Neural progenitor cell (in vitro differentiated cells): ENCODE data around the gene C1orf21.

Experiments
- CTCF ChIP-seq: fragments of 200-600 bp; sonication (generic); IDR thresholded peaks from 2 replicates; pipeline ENCODE4 v1.5.1; 2017; ENCODE audit warnings: antibody characterized with exemption, mild to moderate bottlenecking
- EZH2 ChIP-seq: fragments of 200-600 bp; sonication (generic); IDR thresholded peaks from 2 replicates; pipeline ENCODE4 v1.6.1; 2017; ENCODE audit warnings: antibody characterized with exemption, mild to moderate bottlenecking, moderate library complexity
- EZH2phosphoT487 ChIP-seq: fragments of 200-600 bp; sonication (generic); IDR thresholded peaks from 2 replicates; pipeline ENCODE4 v1.6.1; 2017; ENCODE audit warnings: antibody characterized with exemption

- TF ChIP-seq CTCF = no peak
- TF ChIP-seq EZH2 = no peak
- no peak for TF ChIP-seq EZH2phosphoT487
Measured at GRCh38 chr1:184443201-184443600, 56.4 kb downstream of the C1orf21 start.
